Dedifferentiated amniotic fluid mesenchymal stem cell (primary cell): ENCODE results near the gene CNKSR3.
"Not testable (repeated sequence)": the region's sequence is repeated elsewhere in the genome, so short reads cannot be mapped to it uniquely, and the experiment has no call there.

Source experiments
- DNase-seq: peaks from one replicate; pipeline ENCODE4 v3.0.0-alpha.2; 2016; ENCODE audit errors: extremely low spot score

CNKSR3 gene

DNA sequence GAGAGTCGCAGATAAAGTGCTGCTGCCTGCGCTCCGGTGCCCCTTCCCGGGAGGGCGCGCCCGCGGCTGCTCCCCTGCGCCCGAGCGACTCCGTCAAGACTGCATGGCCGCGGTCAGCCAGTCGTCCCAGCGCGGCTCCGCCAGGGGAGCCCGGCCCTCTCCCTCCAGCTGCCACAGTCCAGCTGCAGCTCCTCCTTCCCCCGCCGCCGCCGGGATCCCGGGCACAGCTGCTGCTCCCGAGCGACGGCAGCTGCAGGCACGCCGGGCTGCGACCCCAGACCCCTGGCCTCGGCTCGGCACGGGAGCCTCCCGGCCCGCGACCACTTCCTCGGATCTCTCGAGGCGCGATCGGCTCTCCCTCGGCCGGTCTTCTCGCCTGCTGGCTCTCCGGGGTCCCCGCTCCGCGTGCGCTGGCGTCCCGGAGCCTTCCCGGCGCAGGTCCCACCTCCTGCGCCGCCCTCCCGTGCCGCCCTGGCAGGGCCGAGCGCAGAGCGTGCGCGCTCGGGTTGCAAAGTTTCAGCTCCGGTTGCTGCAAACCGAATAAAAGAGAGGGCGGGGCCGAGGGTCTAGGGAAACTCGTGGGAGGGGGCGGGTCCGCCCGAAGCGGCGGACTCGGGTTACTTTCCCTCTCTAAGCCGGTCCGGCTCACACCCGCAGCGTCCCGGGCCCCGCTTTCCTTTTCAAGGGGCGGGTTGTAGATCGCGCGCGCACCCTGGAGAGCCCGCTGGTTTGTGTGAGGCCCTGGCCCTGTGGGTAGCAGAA is at the start of gene CNKSR3:
Gene CNKSR3, minus strand, starts transcription at position 542 of the 762 bp plus-strand sequence. CDS start 571 bp downstream, outside the sequence.
- DNase-seq, result peak; percentile 95

DNA sequence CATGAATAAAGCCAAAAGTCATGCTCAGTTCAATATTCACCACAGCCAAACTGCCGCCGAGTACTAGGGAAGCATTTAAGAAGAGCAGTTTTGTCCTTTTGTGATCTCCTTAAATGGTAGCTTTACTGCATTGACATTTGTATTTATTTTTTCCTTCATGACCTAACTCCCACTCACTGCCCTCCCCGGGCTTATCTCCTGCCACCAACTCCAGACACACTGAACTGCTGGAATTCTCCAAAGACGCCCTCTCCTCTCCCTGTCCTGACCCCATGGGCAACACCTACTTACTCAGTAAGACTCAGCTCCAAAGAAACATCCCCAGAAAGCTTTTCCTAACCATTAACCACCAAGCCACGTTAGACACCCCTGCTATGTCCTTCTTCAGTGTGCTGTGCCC is 48.5 kb upstream of the CNKSR3 start:
- no peak for DNase-seq

DNA sequence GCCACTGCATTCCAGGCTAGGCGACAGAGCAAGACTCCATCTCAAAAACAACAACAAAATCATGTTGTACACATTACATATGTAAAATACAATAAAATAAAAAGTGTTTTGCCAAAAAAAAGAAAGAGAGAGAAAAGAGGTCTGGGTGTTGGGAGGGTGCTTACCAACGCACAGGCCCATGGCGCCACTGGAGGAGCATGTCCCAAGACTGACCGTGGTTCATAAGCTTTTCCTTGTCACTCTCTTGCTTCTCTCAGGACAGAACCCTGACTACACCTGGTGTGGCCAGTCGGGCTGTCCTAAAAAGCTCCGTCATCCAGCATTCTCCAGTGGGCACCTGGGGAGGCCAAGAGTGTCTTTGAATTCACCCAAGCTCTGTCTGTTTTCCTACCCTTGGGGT is 48.0 kb upstream of the CNKSR3 start:
- no peak for DNase-seq

DNA sequence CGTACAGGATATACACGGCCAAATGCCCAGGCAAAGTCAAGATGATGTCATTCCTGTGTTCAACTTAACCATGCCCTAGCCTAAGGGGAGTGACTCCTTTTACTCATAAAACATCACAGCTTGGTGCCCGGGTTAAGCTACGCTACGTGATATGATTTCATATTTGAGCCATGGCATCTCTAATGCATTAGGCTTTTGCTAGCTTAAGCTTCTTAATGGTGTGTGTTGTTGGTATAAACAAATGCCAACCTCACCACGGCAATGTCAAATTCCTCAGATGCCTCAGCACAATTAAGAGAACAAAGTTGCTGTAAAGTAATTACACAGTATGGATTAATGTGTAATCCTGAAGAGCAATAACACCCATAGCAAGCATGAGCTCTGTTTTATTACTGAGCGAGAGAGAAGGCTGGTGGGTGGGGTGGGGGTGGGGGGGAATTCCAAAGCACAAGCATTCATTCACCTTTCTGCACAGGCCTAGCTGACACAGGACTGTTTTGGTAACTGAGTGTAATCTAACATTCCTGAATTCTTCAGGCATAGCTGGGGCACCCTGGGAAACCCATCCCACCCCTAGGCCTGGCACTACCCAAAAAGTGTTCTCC is 44.7 kb upstream of the CNKSR3 start:
- DNase-seq, result peak; percentile 68

DNA sequence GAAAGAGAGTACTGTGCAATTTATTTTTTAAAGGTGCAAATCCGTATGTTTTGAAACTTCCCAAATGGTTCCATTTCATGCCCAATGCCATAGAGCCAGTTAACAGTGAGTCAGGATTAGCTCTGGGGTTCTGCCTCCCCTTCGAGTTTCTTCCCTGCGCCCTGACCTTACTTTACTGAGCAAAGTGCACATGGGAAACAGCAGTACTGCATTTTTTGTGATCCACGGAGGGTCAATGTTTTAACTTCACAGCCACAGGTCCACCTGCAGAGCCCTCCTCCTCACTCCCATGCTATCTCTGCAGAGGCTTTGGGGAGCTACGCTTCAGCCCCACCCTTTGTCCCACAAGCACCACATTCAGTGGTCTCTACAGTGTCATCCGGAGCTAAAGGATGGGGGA is 44.0 kb upstream of the CNKSR3 start:
- DNase-seq, result no peak

DNA sequence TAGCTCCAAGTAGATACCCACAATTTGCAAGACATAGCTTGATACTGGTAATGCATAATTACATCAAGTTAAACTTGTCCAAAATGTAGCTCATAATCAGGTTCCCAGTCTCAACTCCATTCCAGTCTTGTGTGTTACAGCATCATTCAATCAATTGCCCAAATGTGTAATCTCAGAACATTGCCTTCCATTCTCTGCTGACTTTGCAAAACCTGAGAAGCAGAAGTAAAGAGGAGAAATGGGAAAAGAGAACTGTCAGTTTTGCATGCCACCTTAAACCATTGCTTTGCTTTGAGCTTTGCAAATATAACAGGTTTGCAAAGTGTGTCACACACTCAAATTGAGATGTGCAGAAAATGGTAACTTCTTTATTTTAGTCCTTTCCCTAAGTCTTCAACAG is 40.3 kb upstream of the CNKSR3 start:
- no peak for DNase-seq

DNA sequence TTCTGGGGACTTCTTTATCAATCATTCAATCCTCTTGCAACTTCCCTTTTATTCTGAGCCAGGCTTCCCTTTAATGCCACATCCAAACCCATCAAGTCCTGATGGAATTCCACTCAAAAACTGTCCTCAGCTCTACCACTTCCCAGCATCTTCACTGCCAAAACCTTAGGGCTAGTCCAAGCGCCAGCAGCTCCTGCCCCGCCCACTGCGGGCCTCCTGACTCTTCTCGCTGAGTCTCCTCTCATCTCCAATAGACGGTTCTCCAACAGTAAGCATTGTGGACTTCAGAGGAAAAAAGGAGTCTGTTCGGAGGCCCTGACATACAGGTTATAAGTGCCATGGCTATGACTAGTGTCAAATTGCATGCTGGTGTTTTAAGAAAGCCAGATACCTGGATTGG is 38.7 kb upstream of the CNKSR3 start:
- DNase-seq, result no peak

DNA sequence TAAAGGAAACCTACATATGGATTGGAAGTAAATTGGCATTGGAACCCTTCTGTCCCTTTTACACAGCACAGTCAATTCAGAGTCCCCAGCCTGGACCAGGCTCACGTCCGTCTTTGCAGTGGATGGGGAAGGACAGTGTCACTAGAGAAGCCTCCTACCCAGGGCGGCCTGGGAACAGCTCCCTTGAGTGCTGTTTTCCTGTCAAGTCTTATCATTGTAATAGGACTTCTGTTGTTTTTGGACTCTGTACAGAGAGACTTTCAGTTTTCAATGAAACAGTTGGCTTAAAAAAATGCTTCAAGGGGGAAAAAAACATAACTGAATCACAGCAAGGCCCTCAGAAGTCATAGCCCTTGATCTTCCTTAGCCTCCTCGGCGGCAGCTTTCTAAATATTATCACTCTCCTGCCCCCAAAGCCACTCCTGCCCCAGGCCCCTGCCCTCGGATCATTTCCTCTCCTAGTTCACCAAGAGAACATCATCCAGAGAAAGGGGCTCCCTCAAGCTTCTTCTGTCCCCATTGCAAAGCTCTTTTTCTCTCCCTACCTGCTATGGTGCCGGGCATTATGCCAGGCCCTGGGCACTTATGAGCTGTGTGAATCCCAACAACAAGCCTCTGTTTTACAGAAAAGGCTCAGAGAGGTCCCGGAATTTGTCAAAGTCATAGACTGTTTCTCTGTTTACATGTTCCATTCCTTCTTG is 37.8 kb upstream of the CNKSR3 start:
- DNase-seq, result peak; percentile 57

DNA sequence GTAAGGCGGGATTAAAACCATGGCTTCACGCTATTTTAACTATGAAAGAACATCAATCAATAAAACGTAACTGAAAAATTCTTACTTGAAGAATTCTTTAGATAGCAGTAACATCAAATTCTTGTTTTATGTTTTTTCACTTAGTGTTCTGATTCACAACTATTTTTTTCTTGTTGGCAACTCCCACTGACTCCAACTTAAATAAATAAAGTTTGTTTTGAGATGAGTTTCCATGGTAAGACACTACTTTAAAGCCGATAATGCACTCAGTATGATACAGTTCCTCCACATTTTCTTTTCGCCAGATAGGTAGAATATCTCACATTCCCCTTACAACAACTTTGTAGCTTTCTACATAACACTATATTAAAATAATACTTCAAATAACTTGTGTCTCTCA is 33.1 kb upstream of the CNKSR3 start:
- DNase-seq, result no peak

DNA sequence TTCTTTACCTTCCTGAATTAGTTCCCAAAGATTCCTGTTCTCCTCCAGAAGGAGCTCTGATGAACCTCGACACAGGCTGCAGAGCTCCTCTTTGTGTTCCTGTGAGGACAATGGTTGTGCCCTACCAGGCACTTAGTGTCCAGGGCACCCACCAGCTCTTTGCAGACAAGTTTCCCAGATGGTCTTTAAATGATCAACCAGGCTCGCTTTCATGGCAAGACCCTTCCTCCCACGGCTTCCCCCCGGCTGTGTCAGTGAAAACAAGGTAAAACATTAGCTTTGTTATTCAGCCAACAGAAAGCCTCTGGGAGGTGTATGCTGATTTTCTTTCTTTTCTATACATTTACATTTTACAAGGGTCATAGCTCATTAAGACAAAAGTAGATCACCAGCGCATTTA is 32.3 kb upstream of the CNKSR3 start:
- DNase-seq, result no peak

DNA sequence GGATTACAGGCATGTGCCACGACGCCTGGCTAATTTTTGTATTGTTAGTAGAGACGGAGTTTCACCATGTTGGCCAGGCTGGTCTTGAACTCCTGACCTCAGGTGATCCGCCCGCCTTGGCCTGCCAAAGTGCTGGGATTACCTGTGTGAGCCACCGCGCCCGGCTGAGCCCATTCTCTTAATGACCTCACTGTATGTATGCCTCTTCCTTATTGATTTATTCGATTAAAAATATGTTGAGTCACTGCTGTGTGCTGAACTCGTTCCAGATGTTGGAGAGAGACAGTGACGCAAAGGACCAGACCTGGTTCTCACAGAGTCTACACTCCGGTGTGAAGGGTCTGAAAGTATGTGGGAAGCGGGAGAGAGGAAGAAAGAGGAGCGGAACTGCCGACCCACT is 31.4 kb upstream of the CNKSR3 start:
- not testable (repeated sequence) for DNase-seq

DNA sequence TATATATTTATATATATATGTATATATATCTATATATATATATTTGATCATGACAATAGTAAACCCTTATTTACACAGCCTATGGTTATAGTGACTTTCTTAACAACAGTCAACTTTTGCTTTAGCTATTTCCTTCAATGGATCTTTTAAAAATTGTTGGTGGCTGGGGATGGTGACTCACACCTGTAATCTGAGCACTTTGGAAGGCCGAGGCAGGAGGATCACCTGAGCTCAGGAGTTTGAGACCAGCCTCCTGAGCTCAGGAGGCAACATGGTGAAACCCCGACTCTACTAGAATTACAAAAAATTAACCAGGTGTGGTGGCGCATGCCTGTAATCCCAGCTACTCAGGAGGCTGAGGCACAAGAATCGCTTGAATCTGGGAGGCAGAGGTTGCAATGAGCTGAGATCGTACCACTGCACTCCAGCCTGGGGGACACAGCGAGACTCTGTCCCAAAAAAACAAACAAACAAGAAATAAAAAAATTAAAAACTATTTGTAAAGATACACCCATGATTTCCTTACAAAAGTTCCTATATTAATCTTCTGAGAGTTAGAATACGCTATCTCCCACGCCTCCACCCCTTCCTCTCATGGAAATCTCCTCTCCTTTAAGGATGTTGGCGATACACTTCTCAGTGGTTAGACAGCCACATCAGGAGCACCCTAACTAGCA is 29.2 kb upstream of the CNKSR3 start:
- no peak for DNase-seq

DNA sequence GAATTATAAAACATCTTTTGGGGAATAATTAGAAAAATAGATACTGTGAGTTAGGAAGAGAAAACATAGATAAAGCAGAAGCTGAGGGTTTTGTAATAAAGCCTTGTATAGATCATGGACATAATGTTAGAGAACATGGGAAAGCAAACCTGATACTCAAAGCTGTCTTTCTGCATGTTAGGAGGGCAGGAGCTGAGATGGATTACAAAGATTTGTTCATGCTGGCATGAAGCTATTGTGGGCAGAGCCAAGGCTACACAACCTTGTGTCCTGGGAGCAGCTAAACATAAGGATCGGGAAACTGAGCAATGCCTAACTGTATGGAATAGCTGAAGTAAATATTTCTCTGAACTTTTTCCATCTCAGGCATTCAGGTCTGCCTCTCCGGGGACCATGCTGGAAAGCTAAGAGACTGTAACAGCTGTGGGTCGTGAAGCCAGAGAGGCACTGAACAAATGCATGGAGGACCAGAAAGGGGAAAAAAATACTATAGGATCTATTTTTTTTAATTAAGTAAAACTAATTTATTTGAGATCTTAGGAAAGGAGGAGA is 28.2 kb upstream of the CNKSR3 start:
- no peak for DNase-seq

DNA sequence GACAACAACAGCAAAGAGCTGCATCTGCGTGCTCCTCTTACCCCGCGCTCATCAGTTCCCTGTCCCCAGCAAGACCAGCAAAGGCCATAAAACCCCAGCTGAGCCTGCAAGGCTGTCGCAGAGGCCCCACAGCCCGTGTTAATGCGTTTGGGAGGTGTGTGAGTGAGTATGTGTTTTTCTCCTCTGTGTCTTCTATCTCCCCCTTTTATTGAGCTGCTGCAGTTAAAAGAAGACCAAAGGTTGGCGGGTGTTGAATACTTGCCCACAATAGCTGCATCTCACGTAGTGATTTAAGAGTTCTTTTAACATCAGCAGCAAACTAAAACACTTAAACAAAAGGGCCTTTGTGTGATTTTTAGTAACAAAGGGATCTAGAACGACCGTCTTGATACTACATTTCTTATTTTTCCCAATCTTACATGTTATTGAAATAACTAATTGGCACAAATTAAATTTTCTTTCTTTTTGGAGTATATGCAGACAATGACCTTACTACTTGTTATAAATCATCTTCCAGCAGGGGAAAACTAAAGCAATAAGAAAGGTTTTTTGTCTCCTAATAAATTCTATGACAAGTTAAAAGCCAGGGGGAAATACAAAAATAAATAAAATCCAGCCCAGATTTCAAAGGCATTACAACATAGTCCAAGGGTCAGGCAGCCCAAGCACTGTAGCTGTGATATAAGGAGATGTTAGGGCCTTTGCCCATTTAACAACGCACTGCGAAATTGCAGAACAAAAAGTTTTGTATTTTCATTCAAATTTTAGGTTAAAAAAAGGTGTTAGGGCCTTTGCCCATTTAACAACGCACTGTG is 27.2 kb upstream of the CNKSR3 start:
- no peak for DNase-seq

DNA sequence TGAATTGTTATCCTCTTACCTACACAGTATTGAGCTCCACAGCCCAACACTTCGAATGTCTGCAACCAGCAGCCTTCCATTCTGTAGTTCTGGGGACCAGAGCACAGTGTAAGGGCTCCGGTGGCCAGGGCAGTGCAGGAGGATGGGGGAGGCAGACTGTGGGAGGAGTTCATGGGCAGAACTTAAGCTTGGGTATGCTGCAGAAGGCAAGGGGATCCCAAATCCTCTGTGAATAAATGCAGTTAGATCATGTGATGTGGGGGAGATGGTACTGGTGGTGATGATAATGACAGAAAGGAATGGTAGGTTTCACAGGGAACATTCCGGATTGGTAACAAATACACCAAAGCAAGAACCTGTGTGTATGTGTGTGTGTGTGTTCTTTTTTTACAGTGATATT is 26.5 kb upstream of the CNKSR3 start:
- DNase-seq, result no peak

DNA sequence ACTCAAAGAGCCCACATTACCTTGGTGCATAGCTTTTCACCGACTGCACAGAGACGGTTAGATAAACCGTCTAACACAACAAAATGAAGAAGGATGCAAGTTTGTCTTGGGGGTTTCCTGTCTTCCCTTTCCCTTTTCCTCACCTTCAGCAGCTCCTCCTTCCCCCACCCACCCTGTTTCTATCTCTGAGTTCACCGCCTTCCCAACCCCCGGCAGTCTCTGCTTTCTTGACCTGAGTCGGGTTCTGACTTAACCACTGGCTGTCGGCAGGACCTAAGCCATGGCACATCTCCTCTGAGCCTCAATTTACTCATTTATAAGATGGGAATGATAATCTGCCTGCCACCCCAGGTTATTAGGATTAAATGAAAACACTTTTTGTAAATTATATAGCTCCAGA is 25.8 kb upstream of the CNKSR3 start:
- no peak for DNase-seq

DNA sequence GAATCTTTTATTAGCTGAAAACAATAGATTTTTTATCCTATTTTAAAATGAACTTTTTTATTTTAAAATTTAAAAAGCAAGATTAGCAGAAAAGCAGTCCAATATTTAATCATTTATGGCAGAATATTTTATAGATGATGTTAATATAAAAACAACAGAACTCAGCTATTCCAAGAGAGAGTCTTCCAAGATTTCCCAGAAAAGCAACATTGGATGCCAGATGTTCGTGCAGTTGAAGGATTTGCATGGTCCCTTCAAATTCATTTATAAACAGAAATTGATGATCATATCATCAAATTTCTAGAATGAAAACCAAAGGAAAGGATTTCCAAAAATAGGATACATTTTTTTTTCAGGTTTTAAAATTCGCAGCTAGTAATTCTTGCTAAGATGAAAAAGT is 25.4 kb upstream of the CNKSR3 start:
- DNase-seq, result no peak

DNA sequence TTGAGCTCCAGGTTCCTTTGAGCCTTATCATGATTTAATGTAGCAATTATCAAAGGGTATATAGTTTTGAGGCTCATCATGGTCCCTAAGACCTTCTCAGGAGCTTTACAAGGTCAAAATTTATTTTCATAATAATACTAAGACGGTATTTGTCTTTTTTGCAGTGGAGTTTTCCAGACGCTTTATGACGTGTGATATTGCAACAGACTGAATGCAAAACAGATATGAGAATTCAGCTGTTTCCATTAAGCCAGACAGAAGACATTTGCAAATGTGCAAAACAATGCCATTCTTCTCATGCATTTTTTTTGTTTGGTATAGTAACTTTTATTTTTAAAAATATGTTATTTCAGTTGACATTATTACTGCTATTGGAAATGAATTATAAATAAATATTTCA is 24.7 kb upstream of the CNKSR3 start:
- DNase-seq, result no peak

DNA sequence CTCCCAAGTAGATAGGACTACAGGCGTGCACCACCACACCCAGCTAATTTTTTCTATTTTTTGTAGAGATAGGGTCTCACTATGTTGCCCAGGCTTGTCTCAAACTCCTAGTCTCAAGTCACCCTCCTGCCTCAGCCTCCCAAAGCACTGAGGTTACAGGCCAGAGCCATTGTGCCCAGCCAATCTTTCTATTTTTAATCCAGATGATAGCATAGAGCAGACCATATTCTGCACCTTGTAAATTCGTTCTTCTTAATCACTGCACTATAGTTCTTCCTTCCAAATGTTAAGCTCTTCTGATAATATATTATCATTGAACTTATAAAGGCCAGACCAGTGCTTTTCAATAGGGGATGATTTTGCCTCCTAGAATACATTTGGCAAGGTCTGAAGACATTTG is 24.0 kb upstream of the CNKSR3 start:
- DNase-seq, result no peak

DNA sequence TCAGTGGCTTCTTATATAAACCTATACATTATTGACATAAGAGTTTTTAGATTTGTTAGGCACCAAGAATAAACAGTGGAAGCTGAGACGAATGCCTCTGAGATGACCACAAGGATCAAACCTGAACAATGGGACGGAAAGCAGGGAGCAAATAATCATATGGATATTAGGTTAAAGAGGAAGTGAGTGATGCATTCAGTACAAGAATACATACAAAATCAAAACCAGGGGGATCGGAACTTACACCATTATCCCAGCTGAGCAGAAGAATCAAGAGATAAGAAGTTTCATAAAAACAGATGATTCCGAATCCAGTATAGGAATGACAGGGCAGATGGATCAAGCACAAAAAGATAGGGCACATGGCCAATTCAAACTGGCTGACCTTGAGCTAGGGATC is 21.9 kb upstream of the CNKSR3 start:
- DNase-seq, result no peak

DNA sequence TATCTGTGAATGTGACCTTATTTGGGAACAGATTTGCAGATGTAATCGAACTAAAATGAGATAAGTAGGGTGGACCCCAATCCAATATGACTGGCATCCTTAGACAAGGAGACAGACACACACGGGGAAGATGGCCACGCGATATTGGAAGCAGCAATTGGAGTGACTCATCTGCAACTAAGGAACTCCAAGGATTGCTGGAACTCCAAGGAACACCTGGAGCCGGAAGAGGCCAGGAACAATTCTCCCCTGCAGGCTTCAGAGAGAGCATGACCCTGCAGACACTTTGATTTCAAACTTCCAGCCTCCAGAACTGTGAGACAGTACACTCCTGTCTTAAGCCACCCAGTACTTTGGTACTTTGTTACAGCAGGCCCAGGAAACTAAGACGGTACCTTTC is 19.5 kb upstream of the CNKSR3 start:
- no peak for DNase-seq
